Thyroid gland (tissue), 4 donors: ENCODE measurements around the gene DMRT1. TPM values are rescaled to one million over a fixed set of nuclear protein-coding genes. Genes with fewer than 3 reads are reported as not detected.

Experiments
- DNase-seq, 2 donors: peaks; one replicate each; pipeline ENCODE4 v3.0.0-alpha.2; 2019
- H3K27ac ChIP-seq, 3 donors: fragments of 200-600 bp; sonication (generic); 1 replicate in 2 of 3; 2 replicates in 1 of 3; pipeline ENCODE4 v1.5.1; 2016 to 2019; ENCODE audit warnings: mild to moderate bottlenecking in 1 of 3, moderate library complexity in 1 of 3
- H3K27me3 ChIP-seq: fragments of 200-600 bp; sonication (generic); one replicate; pipeline ENCODE4 v1.5.1; 2019
- H3K36me3 ChIP-seq, 2 donors: fragments of 200-600 bp; sonication (generic); one replicate each; pipeline ENCODE4 v1.5.1; 2016 to 2019
- H3K4me1 ChIP-seq, 2 donors: fragments of 200-600 bp; sonication (generic); one replicate each; pipeline ENCODE4 v1.5.1; 2017 to 2019
- H3K4me3 ChIP-seq, 3 donors: fragments of 200-600 bp; sonication (generic); replicated peaks in 1 of 3; 1 replicate in 2 of 3; 2 replicates in 1 of 3; pipeline ENCODE4 v1.5.1; 2016; ENCODE audit warnings: mild to moderate bottlenecking in 1 of 3
- H3K9me3 ChIP-seq: fragments of 200-600 bp; sonication (generic); one replicate; pipeline ENCODE4 v1.5.1; 2017
- CTCF ChIP-seq, 6 experiments: fragments of 200-600 bp in 3 of 6; fragments of 450-650 bp in 3 of 6; sonication (generic) in 3 of 6; IDR thresholded peaks; one replicate each; pipeline ENCODE4 v1.5.1; 2016 to 2019; ENCODE audit warnings: antibody characterized with exemption in 6 of 6, mild to moderate bottlenecking in 2 of 6, inconsistent platforms in 1 of 6, moderate library complexity in 1 of 6
- POLR2A ChIP-seq, 2 donors: fragments of 450-650 bp; IDR thresholded peaks; one replicate each; pipeline ENCODE4 v1.6.1; 2017; ENCODE audit warnings: antibody characterized with exemption in 2 of 2, mild to moderate bottlenecking in 2 of 2, moderate library complexity in 1 of 2
- WGBS, 2 donors: methylation state at CpG; one replicate each; pipeline ENCODE4 v1.1.5; 2017; 5-methylcytosine and 5-hydroxymethylcytosine counted together
- intact Hi-C: fragments of 100-400 bp; cut with DNase I; formaldehyde crosslinking; loops from one replicate; pipeline ENCODE4 v1.15.1; 2023
- total RNA-seq, 4 donors: library from RNA; depleted of rRNA; stranded (reverse); fragments of >200 nt; gene quantifications; one replicate each; pipeline ENCODE4 v1.2.3, GENCODE V29; 2016

The DMRT1 gene
- total RNA-seq, 4 donors from 2014 or later = 0.33 to 2.0 (median 0.94) TPM; not detected in 1

GRCh38 chr9:977838-978830 is 136.6 kb downstream of the DMRT1 start:
- Histone ChIP-seq H3K4me1 (peaks cover 36% of the 10 kb centered on the region in 2 donors), H3K4me3 (peak overlapping the region in 1 of 3 donors; percentile 42), H3K36me3 (no peaks in the 10 kb centered on the region), H3K27me3 (no peaks in the 10 kb centered on the region), H3K27ac (peak overlapping the region in 2 of 3 donors; percentile 91 to 93), H3K9me3 (no peaks in the 10 kb centered on the region)
- intact Hi-C loops = no loop called here
- TF ChIP-seq POLR2A (IDR thresholded peaks at IDR 0.05) (no peak), CTCF (IDR thresholded peaks at IDR 0.05) (no peak)
- 47 to 52% methylated on average over 19 of the region's 19 CpGs for WGBS, 2 donors
- DNase-seq = no peak

GRCh38 chr9:979983-980382 is 138.5 kb downstream of the DMRT1 start:
- TF ChIP-seq CTCF (IDR thresholded peaks at IDR 0.05) (no peak), POLR2A (IDR thresholded peaks at IDR 0.05) (no peak)
- Histone ChIP-seq H3K9me3 (no peaks in the 10 kb centered on the region), H3K4me3 (no peak overlapping the region), H3K36me3 (no peaks in the 10 kb centered on the region), H3K27ac (peak overlapping the region in 2 of 3 donors; percentile 50 to 91), H3K4me1 (peaks cover 36 to 40% of the 10 kb centered on the region in 2 donors), H3K27me3 (no peaks in the 10 kb centered on the region)
- DNase-seq = no peak
- intact Hi-C loops = no loop called here
- WGBS, 2 donors = 43 to 45% methylated on average over 2 of the region's 2 CpGs

GRCh38 chr9:980640-981039 is 139.1 kb downstream of the DMRT1 start:
- WGBS, 2 donors = 34 to 35% methylated on average over 4 of the region's 4 CpGs
- no peaks in the 10 kb centered on the region for H3K27me3 ChIP-seq
- H3K4me1 ChIP-seq = peaks cover 37% of the 10 kb centered on the region in 2 donors
- TF ChIP-seq CTCF (IDR thresholded peaks at IDR 0.05) (no peak), POLR2A (IDR thresholded peaks at IDR 0.05) (peak in 1 of 2 donors; percentile 9)
- intact Hi-C loops = no loop called here
- H3K27ac ChIP-seq = peak overlapping the region in 2 of 3 donors; percentile 50 to 59
- H3K9me3 ChIP-seq = no peaks in the 10 kb centered on the region
- DNase-seq = no peak
- H3K4me3 ChIP-seq = no peak overlapping the region
- no peaks in the 10 kb centered on the region for H3K36me3 ChIP-seq

GRCh38 chr9:981491-981898 is 140.0 kb downstream of the DMRT1 start:
- DNase-seq = no peak
- Histone ChIP-seq H3K36me3 (no peaks in the 10 kb centered on the region), H3K4me3 (no peak overlapping the region), H3K4me1 (peaks cover 28 to 43% of the 10 kb centered on the region in 2 donors), H3K27me3 (no peaks in the 10 kb centered on the region), H3K9me3 (no peaks in the 10 kb centered on the region), H3K27ac (peak overlapping the region in 2 of 3 donors; percentile 50 to 59)
- 61% methylated on average over 11 to 16 of the region's 16 CpGs for WGBS, 2 donors
- no peak for TF ChIP-seq CTCF (IDR thresholded peaks at IDR 0.05)
- TF ChIP-seq POLR2A (IDR thresholded peaks at IDR 0.05) = no peak
- intact Hi-C loops = no loop called here
